Naive thymus-derived CD4-positive, alpha-beta T cell (primary cell): ENCODE data around the gene CADM2. TPM values are rescaled to one million over a fixed set of nuclear protein-coding genes. Genes with fewer than 3 reads are reported as not detected.
"Not testable (repeated sequence)": the region's sequence is repeated elsewhere in the genome, so short reads cannot be mapped to it uniquely, and the experiment has no call there.

ENCODE experiments used
- ATAC-seq: fragments of 150-1000 bp; cut with Tn5 transposase; 2 replicates; pipeline ENCODE4 v1.10.0; 2021; ENCODE audit warnings: mild to moderate bottlenecking, moderate library complexity
- CTCF ChIA-PET: fragments of 350-600 bp; sonication (Branson Sonifier 250); formaldehyde crosslinking; loops from one replicate; lab custom pipeline; 2021; ENCODE audit warnings: antibody characterized with exemption; lab: Charles Lee
- POLR2A ChIA-PET: fragments of 350-600 bp; sonication (Branson Sonifier 250); formaldehyde crosslinking; loops from one replicate; lab custom pipeline; 2021; ENCODE audit warnings: antibody characterized with exemption, inconsistent platforms; lab: Charles Lee
- DNase-seq, 9 donors: peaks; one replicate each; pipeline versions ENCODE4 v3.0.0 to v3.0.0-alpha.2; 2020 to 2022; ENCODE audit warnings: mixed read lengths in 1 of 9
- H3K27ac ChIP-seq: one replicate; pipeline ENCODE4 v1.7.0; 2013; ENCODE audit warnings: mild to moderate bottlenecking, low read depth, low read length, moderate library complexity
- H3K27me3 ChIP-seq, 2 donors: one replicate each; pipeline ENCODE4 v1.7.0; 2013; ENCODE audit warnings: low read length in 2 of 2, mild to moderate bottlenecking in 2 of 2, moderate library complexity in 2 of 2; ENCODE audit not compliant: control insufficient read depth in 2 of 2, insufficient read depth in 2 of 2
- H3K36me3 ChIP-seq, 3 experiments: 1 replicate in 2 of 3; 2 replicates in 1 of 3; pipeline ENCODE4 v1.7.0; 2013; ENCODE audit warnings: low read length in 3 of 3, mild to moderate bottlenecking in 3 of 3, moderate library complexity in 1 of 3; ENCODE audit not compliant: insufficient read depth in 3 of 3, control insufficient read depth in 2 of 3
- H3K4me1 ChIP-seq, 2 donors: one replicate each; pipeline ENCODE4 v1.7.0; 2013; ENCODE audit warnings: low read length in 2 of 2, mild to moderate bottlenecking in 2 of 2, moderate library complexity in 1 of 2; ENCODE audit not compliant: control insufficient read depth in 2 of 2, insufficient read depth in 2 of 2
- H3K4me3 ChIP-seq: 2 replicates; pipeline ENCODE4 v1.7.0; 2013; ENCODE audit warnings: mild to moderate bottlenecking, low read length
- H3K9me3 ChIP-seq, 3 experiments: 1 replicate in 2 of 3; 2 replicates in 1 of 3; pipeline ENCODE4 v1.7.0; 2013; ENCODE audit warnings: low read length in 3 of 3; ENCODE audit not compliant: control insufficient read depth in 2 of 3
- H3K27ac Mint-ChIP-seq, 9 donors: one replicate each; pipeline ENCODE4 v1.8.0; 2020 to 2022; ENCODE audit warnings: mixed read lengths in 9 of 9, mild to moderate bottlenecking in 8 of 9, moderate library complexity in 5 of 9, inconsistent platforms in 2 of 9
- H3K27me3 Mint-ChIP-seq, 5 donors: one replicate each; pipeline ENCODE4 v1.8.0; 2021 to 2022; ENCODE audit warnings: mixed read lengths in 5 of 5, mild to moderate bottlenecking in 1 of 5
- H3K36me3 Mint-ChIP-seq, 5 donors: one replicate each; pipeline ENCODE4 v1.8.0; 2020 to 2022; ENCODE audit warnings: mixed read lengths in 5 of 5, mild to moderate bottlenecking in 3 of 5, inconsistent platforms in 1 of 5
- H3K4me1 Mint-ChIP-seq, 7 donors: one replicate each; pipeline ENCODE4 v1.8.0; 2020 to 2022; ENCODE audit warnings: mixed read lengths in 7 of 7, mild to moderate bottlenecking in 3 of 7, inconsistent platforms in 1 of 7
- H3K4me3 Mint-ChIP-seq, 10 donors: one replicate each; pipeline ENCODE4 v1.8.0; 2020 to 2022; ENCODE audit warnings: mild to moderate bottlenecking in 10 of 10, mixed read lengths in 10 of 10, moderate library complexity in 6 of 10, inconsistent platforms in 2 of 10
- H3K9me3 Mint-ChIP-seq, 11 donors: one replicate each; pipeline ENCODE4 v1.8.0; 2020 to 2022; ENCODE audit warnings: mixed read lengths in 11 of 11, mild to moderate bottlenecking in 4 of 11, inconsistent platforms in 1 of 11, moderate library complexity in 1 of 11
- intact Hi-C, 2 donors: fragments of 100-400 bp; cut with micrococcal nuclease; formaldehyde crosslinking; loops; one replicate each; pipeline ENCODE4 v1.15.1; 2023
- polyA plus RNA-seq, 2 donors: library from polyadenylated mRNA; unstranded; fragments of 300-500 nt; fragmentation: Illumina TruSeq; gene quantifications; one replicate each; pipeline ENCODE4 v1.2.3, GENCODE V29; 2021
- total RNA-seq, 6 experiments: library from RNA in 5 of 6; stranded (reverse) in 5 of 6; gene quantifications; 1 replicate in 5 of 6; 2 replicates in 1 of 6; pipeline ENCODE4 v1.2.3 and lab custom pipeline; 2021 to 2026

Gene CADM2
- total and polyA plus RNA-seq, 7 experiments from 2014 or later = 0.40 TPM; not detected in 6

- ChIA-PET CTCF (no interaction called here), POLR2A (no interaction called here)
- H3K36me3 ChIP-seq = no peaks in the 10 kb centered on the region
- no peaks in the 10 kb centered on the region for H3K9me3 ChIP-seq
- no peaks in the 10 kb centered on the region for H3K27me3 Mint-ChIP-seq
- no peak overlapping the region for H3K4me3 ChIP-seq
- H3K27ac ChIP-seq = no peak overlapping the region
- no peaks in the 10 kb centered on the region for H3K4me1 ChIP-seq
- no peaks in the 10 kb centered on the region for H3K36me3 Mint-ChIP-seq
- peaks cover 0 to 9% (median 4%) of the 10 kb centered on the region in 11 donors for H3K9me3 Mint-ChIP-seq
- DNase-seq (no peak), ATAC-seq (no peak)
- no peaks in the 10 kb centered on the region for H3K27me3 ChIP-seq
- no peak overlapping the region for H3K27ac Mint-ChIP-seq
- no peaks in the 10 kb centered on the region for H3K4me1 Mint-ChIP-seq
- intact Hi-C loops = no loop called here
- H3K4me3 Mint-ChIP-seq = no peak overlapping the region
Observed at GRCh38 chr3:85148036-85148435, 189.2 kb downstream of the CADM2 start.

- no peaks in the 10 kb centered on the region for H3K36me3 ChIP-seq
- no peaks in the 10 kb centered on the region for H3K27me3 ChIP-seq
- H3K9me3 ChIP-seq = no peaks in the 10 kb centered on the region
- Mint-ChIP-seq H3K27me3 (no peaks in the 10 kb centered on the region), H3K9me3 (peaks cover 0 to 8% (median 3%) of the 10 kb centered on the region in 11 donors), H3K36me3 (no peaks in the 10 kb centered on the region), H3K4me3 (no peak overlapping the region), H3K27ac (no peak overlapping the region), H3K4me1 (no peaks in the 10 kb centered on the region)
- no peak overlapping the region for H3K4me3 ChIP-seq
- no peaks in the 10 kb centered on the region for H3K4me1 ChIP-seq
- intact Hi-C loops = no loop called here
- no peak overlapping the region for H3K27ac ChIP-seq
- no peak for ATAC-seq
- no peak for DNase-seq
- CTCF ChIA-PET = no interaction called here
- POLR2A ChIA-PET = no interaction called here
Observed at GRCh38 chr3:85151555-85151954, 192.8 kb downstream of the CADM2 start.

DNA sequence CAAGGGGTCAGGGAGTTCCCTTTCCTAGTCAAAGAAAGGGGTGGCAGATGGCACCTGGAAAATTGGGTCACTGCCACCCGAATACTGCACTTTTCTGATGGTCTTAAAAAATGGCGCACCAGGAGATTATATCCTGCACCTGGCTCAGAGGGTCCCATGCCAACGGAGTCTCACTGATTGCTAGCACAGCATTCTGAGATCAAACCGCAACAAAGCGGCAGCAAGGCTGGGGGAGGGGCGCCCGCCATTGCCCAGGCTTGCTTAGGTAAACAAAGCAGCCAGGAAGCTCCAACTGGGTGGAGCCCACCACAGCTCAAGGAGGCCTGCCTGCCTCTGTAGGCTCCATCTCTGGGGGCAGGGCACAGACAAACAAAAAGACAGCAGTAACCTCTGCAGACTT lies 194.5 kb downstream of the CADM2 start:
- H3K36me3 Mint-ChIP-seq, DNase-seq, intact Hi-C loops, H3K4me3 ChIP-seq, H3K27me3 ChIP-seq, H3K4me1 ChIP-seq, ATAC-seq, H3K36me3 ChIP-seq, H3K9me3 ChIP-seq, H3K27me3 Mint-ChIP-seq, CTCF ChIA-PET, H3K4me3 Mint-ChIP-seq, POLR2A ChIA-PET, H3K27ac ChIP-seq, H3K9me3 Mint-ChIP-seq, H3K4me1 Mint-ChIP-seq, H3K27ac Mint-ChIP-seq: not testable (repeated sequence)

DNA sequence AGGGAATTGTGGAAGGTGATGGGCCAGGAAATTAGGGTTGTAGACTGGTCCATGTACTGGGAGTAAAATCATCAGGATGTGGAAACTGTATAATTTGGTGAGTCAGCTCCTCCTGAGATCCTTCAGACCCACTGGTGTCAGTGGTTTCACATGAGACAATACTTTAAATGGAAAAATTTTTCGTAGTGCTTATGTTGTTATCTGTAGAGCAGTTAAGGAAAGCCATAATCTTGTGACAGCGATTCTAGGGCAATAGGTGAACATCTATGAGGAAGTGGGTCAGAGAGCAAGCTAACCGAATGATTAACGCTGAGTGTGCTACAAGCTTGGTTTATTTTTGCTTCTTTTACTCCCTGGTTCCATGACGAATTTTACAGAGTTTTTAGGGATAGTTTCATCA lies 200.6 kb downstream of the CADM2 start:
- ChIA-PET POLR2A (no interaction called here), CTCF (no interaction called here)
- Mint-ChIP-seq H3K27ac (no peak overlapping the region), H3K27me3 (no peaks in the 10 kb centered on the region), H3K4me3 (no peak overlapping the region), H3K9me3 (peaks cover 0 to 38% (median 3%) of the 10 kb centered on the region in 11 donors), H3K4me1 (no peaks in the 10 kb centered on the region), H3K36me3 (no peaks in the 10 kb centered on the region)
- Histone ChIP-seq H3K9me3 (no peaks in the 10 kb centered on the region), H3K27me3 (no peaks in the 10 kb centered on the region), H3K4me1 (no peaks in the 10 kb centered on the region), H3K36me3 (no peaks in the 10 kb centered on the region), H3K27ac (no peak overlapping the region), H3K4me3 (no peak overlapping the region)
- DNase-seq (no peak), ATAC-seq (no peak)
- intact Hi-C loops = no loop called here

- CTCF ChIA-PET = no interaction called here
- Histone ChIP-seq H3K4me1 (no peaks in the 10 kb centered on the region), H3K9me3 (no peaks in the 10 kb centered on the region), H3K27ac (no peak overlapping the region), H3K4me3 (no peak overlapping the region), H3K36me3 (no peaks in the 10 kb centered on the region), H3K27me3 (no peaks in the 10 kb centered on the region)
- POLR2A ChIA-PET = no interaction called here
- H3K4me1 Mint-ChIP-seq = no peaks in the 10 kb centered on the region
- ATAC-seq (no peak), DNase-seq (no peak)
- intact Hi-C loops = no loop called here
- H3K27me3 Mint-ChIP-seq = no peaks in the 10 kb centered on the region
- H3K36me3 Mint-ChIP-seq = no peaks in the 10 kb centered on the region
- H3K4me3 Mint-ChIP-seq = no peak overlapping the region
- peaks cover 0 to 34% (median 3%) of the 10 kb centered on the region in 11 donors for H3K9me3 Mint-ChIP-seq
- H3K27ac Mint-ChIP-seq = no peak overlapping the region
Observed at GRCh38 chr3:85161544-85161943, 202.8 kb downstream of the CADM2 start.

DNA sequence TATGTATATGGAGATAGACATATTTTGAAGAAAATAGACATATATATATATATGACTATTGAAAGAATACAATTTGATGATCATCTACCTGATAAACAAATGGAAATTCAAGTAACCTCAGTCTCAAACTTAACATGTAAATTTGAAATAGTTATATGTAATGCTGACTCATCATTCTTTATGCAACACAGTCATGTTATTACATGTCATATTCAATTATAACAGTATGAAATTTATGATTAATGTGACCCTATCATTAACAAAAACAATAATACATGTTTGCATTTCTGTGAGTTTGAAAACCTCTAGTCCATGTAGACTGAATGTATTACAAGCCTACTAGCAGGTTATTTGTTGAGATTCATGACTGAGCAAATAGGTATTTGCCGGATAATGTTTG lies 204.1 kb downstream of the CADM2 start:
- Histone ChIP-seq H3K4me3 (no peak overlapping the region), H3K27ac (no peak overlapping the region), H3K27me3 (no peaks in the 10 kb centered on the region), H3K9me3 (no peaks in the 10 kb centered on the region), H3K36me3 (no peaks in the 10 kb centered on the region), H3K4me1 (no peaks in the 10 kb centered on the region)
- no peak overlapping the region for H3K27ac Mint-ChIP-seq
- no peaks in the 10 kb centered on the region for H3K4me1 Mint-ChIP-seq
- intact Hi-C loops = no loop called here
- peaks cover 0 to 34% (median 3%) of the 10 kb centered on the region in 11 donors for H3K9me3 Mint-ChIP-seq
- H3K27me3 Mint-ChIP-seq = no peaks in the 10 kb centered on the region
- no peak for ATAC-seq
- H3K36me3 Mint-ChIP-seq = no peaks in the 10 kb centered on the region
- CTCF ChIA-PET = no interaction called here
- no peak overlapping the region for H3K4me3 Mint-ChIP-seq
- DNase-seq = no peak
- POLR2A ChIA-PET = no interaction called here

DNA sequence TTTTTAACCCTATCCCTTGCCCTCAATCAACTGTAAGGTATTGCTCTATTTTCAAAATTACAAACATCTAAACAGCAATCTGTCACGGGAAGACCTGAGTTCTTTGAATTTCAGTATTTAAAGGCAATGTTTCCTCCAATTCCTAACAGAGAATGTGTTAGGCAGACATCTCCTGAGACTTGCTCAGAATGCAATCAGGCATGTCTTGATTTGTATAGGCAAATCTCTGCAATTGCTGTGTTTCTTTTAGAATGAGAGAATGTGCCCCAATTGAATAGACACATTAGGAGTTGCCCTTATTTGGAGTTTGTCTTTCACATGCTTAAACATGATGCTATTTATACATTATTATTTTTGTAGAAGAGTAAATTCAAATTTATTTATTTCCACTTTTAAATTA lies 205.6 kb downstream of the CADM2 start:
- no peaks in the 10 kb centered on the region for H3K4me1 ChIP-seq
- no peaks in the 10 kb centered on the region for H3K9me3 ChIP-seq
- H3K27ac ChIP-seq = no peak overlapping the region
- no peak for DNase-seq
- no peaks in the 10 kb centered on the region for H3K36me3 ChIP-seq
- H3K27me3 ChIP-seq = no peaks in the 10 kb centered on the region
- Mint-ChIP-seq H3K27ac (no peak overlapping the region), H3K9me3 (peaks cover 0 to 28% (median 0%) of the 10 kb centered on the region in 11 donors), H3K27me3 (no peaks in the 10 kb centered on the region), H3K4me1 (no peaks in the 10 kb centered on the region), H3K4me3 (no peak overlapping the region), H3K36me3 (no peaks in the 10 kb centered on the region)
- intact Hi-C loops = no loop called here
- ChIA-PET POLR2A (no interaction called here), CTCF (no interaction called here)
- no peak overlapping the region for H3K4me3 ChIP-seq
- ATAC-seq = no peak
